HG03565 (cell line): ENCODE results near the gene BEGAIN.

ENCODE experiments used
- ATAC-seq: cut with Tn5 transposase; IDR thresholded peaks from one replicate; pipeline ENCODE4 v1.9.1; 2021; ENCODE audit warnings: mild to moderate bottlenecking, moderate library complexity; ENCODE audit not compliant: unreplicated experiment

The BEGAIN gene, protein sequence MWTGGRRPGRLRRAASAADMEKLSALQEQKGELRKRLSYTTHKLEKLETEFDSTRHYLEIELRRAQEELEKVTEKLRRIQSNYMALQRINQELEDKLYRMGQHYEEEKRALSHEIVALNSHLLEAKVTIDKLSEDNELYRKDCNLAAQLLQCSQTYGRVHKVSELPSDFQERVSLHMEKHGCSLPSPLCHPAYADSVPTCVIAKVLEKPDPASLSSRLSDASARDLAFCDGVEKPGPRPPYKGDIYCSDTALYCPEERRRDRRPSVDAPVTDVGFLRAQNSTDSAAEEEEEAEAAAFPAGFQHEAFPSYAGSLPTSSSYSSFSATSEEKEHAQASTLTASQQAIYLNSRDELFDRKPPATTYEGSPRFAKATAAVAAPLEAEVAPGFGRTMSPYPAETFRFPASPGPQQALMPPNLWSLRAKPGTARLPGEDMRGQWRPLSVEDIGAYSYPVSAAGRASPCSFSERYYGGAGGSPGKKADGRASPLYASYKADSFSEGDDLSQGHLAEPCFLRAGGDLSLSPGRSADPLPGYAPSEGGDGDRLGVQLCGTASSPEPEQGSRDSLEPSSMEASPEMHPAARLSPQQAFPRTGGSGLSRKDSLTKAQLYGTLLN

DNA sequence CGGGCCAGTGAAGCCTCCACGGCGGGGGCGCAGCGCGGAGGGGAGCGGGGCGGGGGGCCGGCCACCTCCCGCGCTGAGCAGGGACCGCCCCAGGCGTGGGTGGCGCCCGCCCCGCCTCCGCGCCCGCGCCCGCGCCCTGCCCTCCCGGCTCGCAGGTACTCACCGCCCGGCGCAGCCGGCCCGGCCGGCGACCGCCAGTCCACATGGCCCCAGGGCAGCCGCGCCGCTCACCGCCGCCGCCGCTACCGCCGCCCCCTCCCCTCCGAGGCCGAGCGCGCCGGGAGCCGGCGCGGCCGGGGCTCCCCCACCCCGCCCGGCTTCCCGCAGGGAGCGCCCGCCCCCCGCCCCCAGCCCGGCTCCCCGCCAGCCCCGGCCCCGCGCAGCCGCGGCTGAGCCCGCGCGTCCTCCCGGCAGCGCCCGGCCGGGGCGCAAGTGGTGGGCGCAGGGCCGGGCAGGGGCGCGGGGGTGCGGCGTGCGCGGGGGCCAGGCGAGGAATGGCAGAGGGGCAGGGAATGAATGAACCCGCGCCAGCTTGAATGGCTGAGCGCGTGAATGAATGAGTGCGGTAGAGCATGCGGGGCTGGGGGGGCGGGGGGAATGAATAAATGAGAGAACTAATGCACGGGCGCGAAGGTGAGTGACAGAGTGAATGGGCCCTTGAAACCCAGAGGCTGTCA, at the start of gene BEGAIN:
BEGAIN (minus strand) TSS at position 332 of the 677 bp plus-strand sequence; CDS start at position 205, 127 bp downstream.
- no peak for ATAC-seq

DNA sequence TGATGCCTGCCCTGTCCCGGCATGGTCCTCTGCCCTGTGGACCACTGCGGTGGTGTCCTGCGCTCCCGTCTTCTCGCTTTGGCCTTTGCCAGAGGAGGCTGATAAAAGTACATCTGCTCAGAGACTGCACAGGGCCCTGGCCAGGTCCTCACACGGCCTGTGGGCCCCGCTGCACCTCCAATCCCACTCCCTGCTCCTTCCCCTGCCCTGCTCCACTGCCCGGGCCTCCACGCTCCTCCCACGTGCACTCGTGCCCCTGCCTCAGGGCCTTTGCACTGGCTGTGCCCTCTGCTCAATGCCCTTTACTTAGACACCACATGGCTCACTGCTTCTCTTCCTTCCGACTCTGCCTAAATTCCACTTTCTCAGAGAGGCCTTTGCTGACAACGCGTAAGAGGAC, 49.3 kb upstream of the BEGAIN start:
- no peak for ATAC-seq

DNA sequence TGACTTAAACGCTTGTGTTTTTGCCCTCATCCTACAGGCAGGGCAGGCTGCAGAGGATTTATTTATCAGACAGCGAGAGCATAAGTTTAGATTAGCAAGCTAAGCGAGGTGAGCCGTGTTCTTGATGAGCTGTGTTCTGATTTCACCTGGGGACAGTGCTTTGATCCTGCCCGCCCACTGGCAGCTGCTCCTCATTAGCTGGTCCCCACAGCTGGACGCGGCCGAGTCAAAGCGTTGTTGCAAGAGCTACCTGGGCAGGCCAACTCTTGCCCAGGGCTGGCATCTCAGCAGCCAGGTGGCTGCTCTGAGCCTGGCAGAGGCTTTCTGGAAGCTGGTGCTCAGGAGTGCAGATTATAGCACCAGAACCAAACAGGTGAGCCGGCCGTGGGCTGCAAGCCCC, 46.8 kb upstream of the BEGAIN start:
- ATAC-seq: no peak

DNA sequence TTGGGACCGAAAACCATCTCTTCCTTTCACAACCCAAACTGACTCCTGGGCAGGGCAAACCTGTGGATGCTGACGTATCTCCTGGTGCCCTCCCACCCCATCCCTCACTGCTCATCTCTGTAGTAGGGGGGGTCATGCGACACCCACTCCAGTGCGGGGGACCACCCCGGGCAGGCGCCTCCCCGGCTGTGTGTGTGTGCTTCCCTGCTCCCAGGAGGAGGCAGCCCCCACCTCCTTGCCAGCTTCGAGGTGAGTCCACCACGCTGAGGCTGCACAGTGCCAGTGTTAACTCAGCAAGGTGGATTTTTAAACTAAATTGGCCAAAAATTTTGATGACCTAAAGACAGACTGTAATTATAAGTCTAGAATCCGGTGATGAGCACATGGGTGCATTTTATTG, 46.2 kb upstream of the BEGAIN start:
- ATAC-seq: no peak

DNA sequence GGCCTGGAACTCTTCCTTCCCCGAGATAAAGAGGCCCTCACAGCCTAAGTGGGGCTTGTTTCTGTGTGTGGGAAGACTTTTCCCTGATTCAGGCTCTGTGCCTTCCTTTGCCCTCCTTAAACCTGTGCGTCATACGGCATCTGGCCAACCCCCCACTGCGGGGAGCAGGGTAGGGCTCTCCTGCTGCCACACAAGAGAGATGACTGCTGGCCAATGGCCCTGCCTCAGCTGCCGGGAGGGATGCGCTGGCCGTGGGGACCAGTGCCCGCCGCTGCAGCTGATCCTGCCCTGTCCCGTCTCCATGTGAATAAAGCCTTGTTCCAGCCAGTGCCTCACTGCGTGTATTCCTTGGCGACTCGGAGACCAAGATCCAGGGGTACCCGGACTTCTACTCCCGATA, 42.5 kb upstream of the BEGAIN start:
- ATAC-seq: no peak

DNA sequence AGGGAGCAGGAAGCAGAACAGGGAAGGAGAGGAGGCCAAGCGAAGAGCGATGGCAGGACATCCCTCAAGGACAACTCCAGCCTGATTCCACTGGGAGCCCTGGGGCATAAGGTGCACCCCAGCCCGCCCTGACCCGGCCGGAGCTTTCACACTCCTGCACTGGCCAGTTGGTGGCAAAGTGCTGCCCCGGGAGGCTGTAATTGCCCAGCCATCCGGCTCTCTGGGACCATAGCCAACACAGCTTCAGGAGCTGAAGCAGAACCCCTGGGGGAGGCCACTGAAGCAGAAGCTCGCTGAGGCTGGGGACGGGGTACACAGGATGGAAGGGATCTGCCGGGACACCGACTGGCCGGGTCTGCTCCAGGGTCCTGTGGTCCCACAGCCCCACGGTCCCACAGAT, 41.9 kb upstream of the BEGAIN start:
- ATAC-seq: no peak

DNA sequence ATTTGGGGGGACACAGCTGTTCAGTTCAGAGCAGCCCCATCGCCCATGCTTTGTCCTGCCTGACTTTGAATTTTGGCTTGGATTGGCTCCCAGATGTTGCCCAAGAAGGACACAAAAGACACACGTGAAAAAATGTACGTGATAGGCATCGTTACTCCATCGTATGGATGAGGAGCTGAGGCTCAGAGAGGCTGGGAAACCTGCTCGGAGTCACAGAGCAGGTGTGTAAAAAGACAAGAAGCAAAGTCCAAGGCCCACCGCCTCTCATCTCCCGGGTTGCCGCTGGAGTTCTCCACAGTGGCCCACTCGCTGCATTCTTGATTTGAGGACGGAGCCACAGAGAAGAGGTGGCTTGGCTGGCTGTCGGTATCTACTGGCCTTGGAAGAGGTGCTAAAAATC, 41.0 kb upstream of the BEGAIN start:
- no peak for ATAC-seq

DNA sequence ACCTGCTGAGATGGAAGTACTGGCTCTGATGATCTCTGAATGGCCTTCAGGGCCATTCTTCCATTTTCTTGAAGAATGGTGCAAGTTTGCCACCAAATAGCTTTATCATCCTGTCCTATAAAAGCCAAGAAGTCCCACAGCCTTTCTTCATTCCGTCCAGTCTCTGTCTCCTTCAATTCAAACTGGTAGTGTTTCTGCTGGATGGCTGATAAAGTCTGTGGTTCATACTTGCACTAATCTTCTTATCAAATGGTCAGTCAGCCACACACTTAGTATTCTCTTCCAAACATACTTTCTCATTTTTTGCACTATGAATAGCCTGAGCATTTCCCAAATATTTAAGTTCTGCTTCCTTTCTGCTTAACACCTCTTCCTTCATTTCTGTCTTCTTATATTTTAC, 39.4 kb upstream of the BEGAIN start:
- no peak for ATAC-seq

DNA sequence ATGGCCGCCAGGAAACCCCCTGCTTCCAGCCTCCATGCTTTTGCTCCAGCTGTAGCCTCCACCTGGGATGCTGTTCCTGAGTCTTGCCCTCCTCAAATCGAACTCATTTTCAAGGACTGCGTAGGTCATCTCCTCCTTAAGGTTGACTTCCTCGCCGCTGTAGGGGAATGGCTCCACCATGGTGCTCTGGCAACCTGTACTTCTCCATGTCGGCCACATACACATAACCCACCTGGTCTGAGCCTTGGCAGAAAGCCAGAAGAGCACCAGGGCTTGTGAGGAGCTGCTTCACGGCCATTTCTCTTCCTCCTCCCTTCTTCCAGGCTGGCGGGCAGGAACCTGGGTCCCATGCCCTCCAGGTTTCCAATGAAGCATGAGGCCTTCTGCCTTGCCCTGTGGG, 36.7 kb upstream of the BEGAIN start:
- no peak for ATAC-seq

DNA sequence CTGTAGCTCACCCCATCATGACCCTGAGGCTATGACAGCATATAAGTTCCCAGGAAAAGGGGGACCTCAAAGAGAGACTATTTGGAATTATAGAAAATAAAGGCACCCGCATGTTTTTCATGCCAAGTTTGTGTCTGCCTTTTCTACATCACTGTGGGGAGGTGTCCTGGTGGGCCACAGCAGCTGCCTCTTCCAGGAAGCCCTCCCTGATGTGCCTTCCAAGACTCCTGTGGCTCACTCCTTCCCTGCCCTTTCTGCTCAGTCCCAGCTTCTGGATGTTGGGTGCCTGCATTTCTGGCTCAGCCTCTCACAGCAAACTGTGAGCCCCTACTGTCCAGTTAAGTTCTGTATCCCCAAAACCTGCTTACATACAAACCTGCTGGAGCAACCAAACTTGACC, 36.3 kb upstream of the BEGAIN start:
- ATAC-seq: no peak

DNA sequence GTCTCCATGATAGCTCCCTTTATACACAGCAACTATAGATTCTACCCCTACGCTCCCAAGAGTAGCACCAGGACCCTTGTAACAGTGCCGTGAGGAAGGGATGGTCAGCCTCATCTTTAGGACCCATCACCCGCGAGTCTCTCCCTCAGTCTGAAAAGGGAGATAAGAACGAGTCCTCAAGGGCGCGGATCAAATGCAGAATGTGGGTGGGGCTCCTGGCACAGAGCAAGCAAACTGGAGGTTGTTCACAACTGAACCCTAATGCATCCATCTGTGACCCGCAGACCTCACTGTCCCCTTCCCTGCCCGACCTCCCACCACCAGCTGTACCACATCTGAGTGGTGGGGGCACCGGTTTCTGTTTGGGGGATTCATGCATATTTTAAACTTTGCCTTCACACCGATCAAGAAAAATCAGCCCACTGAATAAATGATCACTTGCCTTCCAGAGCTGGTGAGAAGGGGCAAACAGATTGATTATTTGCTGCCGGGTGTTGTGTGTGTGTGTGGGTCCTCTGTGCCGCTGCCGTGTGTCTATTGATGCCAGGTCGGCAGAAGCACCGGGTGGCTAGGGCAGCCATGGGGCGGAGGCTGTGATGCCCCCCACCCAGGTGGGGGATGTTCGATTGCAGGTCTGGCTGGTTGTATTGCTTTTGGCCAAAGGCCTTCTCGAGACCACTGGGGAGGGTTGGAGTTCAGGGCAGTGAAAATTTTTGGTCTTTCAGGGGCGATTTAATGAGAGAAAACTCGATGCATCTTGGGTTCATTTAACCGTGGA, 35.7 kb upstream of the BEGAIN start:
- ATAC-seq: no peak

DNA sequence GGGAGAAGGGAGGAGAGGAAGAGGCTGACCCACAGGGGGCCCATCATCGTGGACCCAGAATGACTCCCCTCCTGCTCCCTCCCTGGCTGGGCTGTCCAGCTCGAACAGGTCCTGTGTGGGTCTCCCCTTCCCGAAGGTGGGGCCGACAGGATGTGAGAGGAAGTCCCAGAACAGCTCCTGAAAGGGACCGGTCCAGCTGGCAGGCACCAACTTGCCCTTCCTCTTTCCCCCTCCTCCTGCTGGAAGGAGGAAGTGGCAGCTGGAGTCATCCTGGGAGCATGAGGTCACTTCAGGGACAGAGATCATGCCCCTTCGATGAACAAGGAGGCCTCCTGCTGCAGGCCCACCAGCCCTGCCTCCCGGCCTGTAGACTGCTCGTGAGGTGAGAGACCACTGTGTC, 35.0 kb upstream of the BEGAIN start:
- no peak for ATAC-seq

DNA sequence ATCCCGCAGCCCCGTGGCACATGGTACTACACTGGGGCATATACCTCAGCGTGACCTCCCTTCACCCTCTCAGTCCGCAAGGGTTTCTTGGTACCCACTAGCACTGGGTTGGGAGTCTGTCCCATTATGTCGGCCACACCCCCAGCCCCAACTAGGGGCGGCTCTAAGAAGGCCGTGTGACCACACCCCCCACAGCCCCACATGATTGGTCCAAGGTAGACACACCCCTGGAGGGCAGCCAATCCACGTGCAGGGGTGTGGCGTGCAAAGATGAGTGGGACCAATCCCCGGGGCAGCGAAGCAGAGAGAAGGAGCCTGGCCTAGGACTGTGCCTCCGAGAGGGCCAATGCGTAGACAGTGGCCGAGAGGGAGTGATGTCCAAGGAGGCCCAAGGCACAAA, 34.6 kb upstream of the BEGAIN start:
- no peak for ATAC-seq

DNA sequence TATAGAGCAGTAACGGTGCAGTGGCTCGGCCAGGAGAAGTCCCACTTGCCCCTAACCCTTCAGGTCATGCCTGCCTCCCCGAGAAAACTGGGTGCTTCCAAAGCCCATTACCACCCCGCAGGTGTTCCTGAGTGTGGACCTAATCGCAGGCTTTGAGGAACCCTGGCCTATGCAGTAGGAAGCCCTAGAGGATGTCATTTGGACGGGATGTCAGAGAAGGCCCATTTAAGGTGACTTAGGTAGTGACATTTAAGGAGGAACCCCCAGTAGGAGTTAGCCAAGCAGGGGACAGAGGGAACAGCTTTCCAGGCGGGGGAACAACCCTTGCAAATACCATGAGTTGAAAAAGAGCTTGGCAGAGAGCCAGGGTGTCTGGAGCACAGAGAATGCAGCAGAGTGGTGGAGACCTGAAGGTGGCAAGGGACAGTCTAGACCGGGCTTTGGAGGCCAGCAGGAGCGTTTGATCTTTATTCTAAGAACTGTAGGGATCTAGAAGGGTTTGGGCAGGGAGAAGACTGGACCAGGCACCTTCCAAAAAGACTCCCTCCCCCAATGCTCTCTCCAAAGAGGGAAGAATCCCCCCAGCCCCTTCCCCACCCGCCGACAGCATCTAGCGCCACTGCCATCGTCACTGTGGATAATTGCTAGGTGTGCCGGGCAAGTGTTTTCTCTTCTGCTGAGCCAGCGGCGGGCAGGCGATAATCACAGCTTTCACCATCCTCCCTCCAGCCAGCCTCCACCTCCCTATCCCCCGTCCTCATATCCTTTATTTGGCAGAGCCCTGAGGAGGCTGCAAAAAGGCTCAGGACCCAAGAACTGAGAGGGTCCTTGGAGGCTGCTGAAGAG, 33.3 kb upstream of the BEGAIN start:
- ATAC-seq: no peak

DNA sequence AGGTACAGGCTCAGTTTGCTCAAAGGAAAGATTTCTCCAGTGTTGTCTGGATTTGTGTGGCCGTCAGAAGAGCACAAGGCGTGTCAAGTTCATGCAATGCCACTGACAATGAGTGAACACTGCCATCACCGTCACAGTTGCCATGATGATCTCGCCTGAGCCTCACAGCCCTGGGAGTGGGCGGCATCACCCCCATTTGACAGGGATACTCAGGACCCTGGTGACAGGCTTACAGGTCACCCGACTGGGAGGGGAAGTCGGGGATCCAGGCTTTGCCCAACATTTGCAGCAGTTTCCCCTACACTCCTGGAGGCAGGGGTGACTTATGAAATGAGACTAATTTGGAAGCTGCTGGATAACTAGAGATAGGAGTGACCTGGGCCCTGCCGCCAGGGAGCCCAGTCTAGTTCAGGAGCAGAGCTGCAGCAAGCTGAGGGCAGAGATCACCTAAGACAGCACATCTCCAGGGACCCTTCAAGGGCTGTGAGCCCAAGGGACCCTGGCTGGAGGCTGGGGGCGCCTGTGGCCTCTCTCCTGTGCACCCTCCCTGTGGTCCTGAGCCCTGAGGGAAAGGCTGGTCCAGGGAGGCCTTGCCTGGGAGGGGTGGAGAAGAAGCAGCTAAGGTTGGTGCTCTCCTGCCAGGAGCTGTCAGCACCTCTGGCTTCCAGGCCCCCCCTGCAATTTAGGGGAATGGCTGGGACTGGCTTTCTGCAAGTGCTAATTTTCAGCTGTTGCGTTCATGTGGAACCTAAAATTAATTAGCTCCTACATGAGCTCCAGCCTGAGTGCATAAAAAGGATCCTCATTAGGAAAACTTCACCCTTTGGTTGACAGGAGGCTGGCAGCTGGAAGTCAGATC, 32.4 kb upstream of the BEGAIN start:
- no peak for ATAC-seq

DNA sequence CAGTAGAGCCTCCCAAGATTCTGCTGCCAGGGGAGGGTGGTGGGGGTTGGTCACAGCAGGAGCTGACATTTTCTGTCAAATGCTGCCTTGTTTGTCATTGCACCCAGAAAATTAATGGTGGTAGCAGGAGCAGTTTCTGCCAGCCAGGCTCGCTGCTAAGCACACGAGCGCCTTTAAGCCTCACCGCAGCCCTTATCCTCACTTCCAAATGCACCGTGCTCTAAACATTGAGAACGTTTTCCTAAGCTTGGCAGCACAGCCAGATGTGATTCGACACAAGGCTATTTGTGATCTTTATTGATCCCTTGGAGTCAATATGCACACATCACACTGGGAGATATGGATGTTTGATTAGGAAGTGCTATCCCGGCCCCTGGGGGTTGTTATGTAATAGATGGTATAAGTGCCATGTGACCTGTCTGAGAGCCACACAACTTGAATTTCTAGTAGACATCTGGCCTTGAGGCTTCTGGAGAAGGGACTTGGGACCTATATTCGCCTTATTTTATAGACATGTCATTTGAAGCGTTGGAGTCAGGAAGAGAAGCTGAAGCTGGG, 31.6 kb upstream of the BEGAIN start:
- ATAC-seq: no peak

DNA sequence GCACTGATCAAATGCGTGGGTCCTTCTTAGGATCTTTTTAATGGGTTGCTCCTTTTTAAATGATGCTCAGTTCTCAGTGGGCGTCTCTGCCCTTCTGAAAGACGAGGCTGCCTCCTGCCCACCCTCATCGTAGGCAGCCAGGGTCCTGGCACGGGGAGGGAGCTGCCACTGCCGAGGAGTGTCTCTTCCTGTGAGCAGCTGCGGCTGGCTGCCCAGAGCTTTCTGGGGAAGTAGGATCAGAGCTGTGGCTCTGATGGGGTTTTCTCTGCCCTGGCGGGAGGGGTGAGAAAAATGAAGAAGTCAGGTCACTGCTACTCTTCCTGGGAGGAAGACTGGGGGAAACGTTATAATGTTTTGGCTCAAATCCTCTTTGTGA, 31.1 kb upstream of the BEGAIN start:
- ATAC-seq: no peak

DNA sequence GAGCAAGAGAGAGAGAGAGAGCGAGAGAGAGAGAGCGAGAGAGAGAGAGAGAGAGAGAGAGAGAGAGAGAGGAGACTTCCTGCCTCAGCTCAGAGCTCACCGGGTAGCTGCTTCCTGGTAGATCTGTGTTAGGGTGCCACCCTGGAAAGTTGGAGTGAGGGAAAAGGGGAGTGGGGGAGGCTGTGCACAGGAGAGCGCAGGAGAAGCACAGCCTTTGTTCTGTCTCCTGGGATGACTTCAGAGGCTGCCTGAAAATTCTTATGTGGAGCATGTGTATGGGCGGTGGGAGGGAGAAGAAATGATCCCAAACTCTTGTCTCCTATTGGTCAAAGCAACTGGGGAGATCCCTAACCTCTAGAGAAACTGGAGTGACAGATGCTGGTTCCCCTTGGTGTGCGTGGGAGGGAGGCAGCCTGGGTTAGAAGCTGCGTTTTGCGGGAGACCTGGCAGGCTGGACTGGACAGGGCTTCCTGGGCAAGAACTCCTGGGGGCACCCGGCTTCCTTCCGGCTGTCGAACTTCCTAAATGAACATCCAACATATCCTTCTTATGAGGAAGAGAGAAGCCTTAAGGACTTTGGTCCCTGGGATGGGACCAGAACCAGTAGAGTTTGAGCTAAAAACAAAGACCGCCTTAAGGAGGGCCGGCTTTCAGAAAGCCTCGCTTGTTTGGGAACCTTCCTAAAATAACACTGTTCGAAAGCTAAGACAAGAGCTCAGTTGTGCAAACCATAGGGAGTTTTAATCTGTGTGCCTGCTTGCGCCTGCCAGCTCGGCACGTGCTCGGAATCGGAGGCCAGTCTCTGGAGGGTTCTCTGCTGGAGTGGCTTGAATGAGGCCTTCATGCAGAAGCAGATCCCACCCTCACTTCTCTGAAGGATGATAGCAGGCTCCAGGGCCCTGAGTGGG, 30.4 kb upstream of the BEGAIN start:
- no peak for ATAC-seq
